ENCODE measurements around the gene DENND1A.

- no peak for TF ChIP-seq CTCF (conservative IDR thresholded peaks at IDR 0.05; ENCODE audit: low read length)
- TF ChIP-seq EZH2phosphoT487 (IDR thresholded peaks at IDR 0.05; ENCODE audit: borderline replicate concordance), result no peak
Observed at GRCh38 chr9:123784518-123784917, 145.4 kb downstream of the DENND1A start.
